HEK293T (cell line): ENCODE results near the gene PSMB3.
"Not testable (repeated sequence)": the region's sequence is repeated elsewhere in the genome, so short reads cannot be mapped to it uniquely, and the experiment has no call there.

Source experiments
- ARNT ChIP-seq: fragments of 450-650 bp; IDR thresholded peaks from 2 replicates; pipeline ENCODE4 v1.6.1; 2017; ENCODE audit warnings: mild to moderate bottlenecking
- BHLHE40 ChIP-seq: fragments of 450-650 bp; IDR thresholded peaks from 2 replicates; pipeline ENCODE4 v1.6.1; 2016; ENCODE audit warnings: mild to moderate bottlenecking, moderate library complexity, borderline replicate concordance
- ELF4 ChIP-seq: fragments of 450-650 bp; IDR thresholded peaks from 2 replicates; pipeline ENCODE4 v1.6.1; 2017; ENCODE audit warnings: antibody characterized with exemption
- FOXA1 ChIP-seq: fragments of 450-650 bp; IDR thresholded peaks from 2 replicates; pipeline ENCODE4 v1.6.1; 2016; ENCODE audit warnings: mild to moderate bottlenecking
- FOXM1 ChIP-seq: fragments of 450-650 bp; IDR thresholded peaks from 2 replicates; pipeline ENCODE4 v1.6.1; 2017; ENCODE audit warnings: mild to moderate bottlenecking, borderline replicate concordance
- HDGF ChIP-seq: fragments of 450-650 bp; IDR thresholded peaks from 2 replicates; pipeline ENCODE4 v1.6.1; 2017; ENCODE audit warnings: antibody characterized with exemption, borderline replicate concordance
- L3MBTL2 ChIP-seq: fragments of 450-650 bp; conservative IDR thresholded peaks from 2 replicates; pipeline ENCODE4 v1.6.1; 2016; ENCODE audit warnings: mild to moderate bottlenecking
- LEF1 ChIP-seq: fragments of 450-650 bp; IDR thresholded peaks from 2 replicates; pipeline ENCODE4 v1.6.1; 2017; ENCODE audit warnings: mild to moderate bottlenecking, borderline replicate concordance
- PKNOX1 ChIP-seq: fragments of 450-650 bp; IDR thresholded peaks from 2 replicates; pipeline ENCODE4 v1.6.1; 2016
- SP1 ChIP-seq: fragments of 450-650 bp; IDR thresholded peaks from 2 replicates; pipeline ENCODE4 v1.6.1; 2017
- SUZ12 ChIP-seq: fragments of 450-650 bp; IDR thresholded peaks from 2 replicates; pipeline ENCODE4 v1.6.1; 2016; ENCODE audit warnings: mild to moderate bottlenecking
- TARDBP ChIP-seq: fragments of 450-650 bp; IDR thresholded peaks from 2 replicates; pipeline ENCODE4 v1.6.1; 2016
- ZNF384 ChIP-seq: fragments of 450-650 bp; IDR thresholded peaks from 2 replicates; pipeline ENCODE4 v1.6.1; 2016

- not testable (repeated sequence) for TF ChIP-seq BHLHE40, PKNOX1, LEF1, SP1, FOXM1, ZNF384, TARDBP, SUZ12, FOXA1, L3MBTL2, ELF4, HDGF, ARNT
Measured at GRCh38 chr17:38790148-38790707, 37.7 kb downstream of the PSMB3 start.
